ENCODE data around the gene AK1. TPM values are rescaled to one million over a fixed set of nuclear protein-coding genes. Genes with fewer than 3 reads are reported as not detected.

The AK1 gene
- total and polyA plus RNA-seq, 2 of the 8 experiments (the other 6 are each of a cell fraction or from before 2014, with no cell fraction given), result 37.9 to 39.2 TPM

DNA sequence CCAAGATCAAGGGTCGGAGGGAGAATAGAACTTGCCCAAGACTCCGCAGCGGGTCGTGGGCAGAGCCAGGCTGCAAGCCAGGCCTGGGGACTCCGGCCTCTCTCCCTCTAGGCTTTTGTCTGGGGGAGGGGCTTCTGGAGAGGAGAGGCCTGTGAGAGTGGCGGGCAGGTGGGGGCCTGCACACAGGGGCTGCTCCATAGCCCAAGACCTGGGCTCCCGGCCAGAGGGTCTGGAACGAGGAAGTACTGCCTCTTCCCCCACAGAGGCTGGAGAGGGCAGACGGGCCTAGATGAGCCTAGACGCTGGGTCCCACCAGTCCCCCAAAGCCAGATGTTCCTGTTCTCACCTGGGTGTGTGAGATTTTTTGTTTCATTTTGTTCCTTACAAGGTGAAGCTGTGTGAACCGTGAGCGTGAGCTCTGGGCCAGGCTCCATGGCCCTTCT is 27.1 kb upstream of the AK1 start (continued):
- no peak for TF ChIP-seq GABPA (IDR thresholded peaks at IDR 0.05; ENCODE audit: borderline replicate concordance, insufficient read depth, low read length)
- TF ChIP-seq HDAC6 (IDR thresholded peaks at IDR 0.05; ENCODE audit: low read depth, low read length), result no peak
- no peak for TF ChIP-seq GTF2F1 (IDR thresholded peaks at IDR 0.05; ENCODE audit: borderline replicate concordance, low read depth, low read length)
- no peak for TF ChIP-seq RAD21 (IDR thresholded peaks at IDR 0.05 in 1 of 2, conservative IDR thresholded peaks at IDR 0.05 in 1 of 2; ENCODE audit: low read depth in 2 of 2, low read length in 2 of 2)

All from H1 (cell line).